Measurements from ENCODE around the gene ROM1. TPM values are rescaled to one million over a fixed set of nuclear protein-coding genes. Genes with fewer than 3 reads are reported as not detected.
A peak's percentile ranks its signal among the peaks of the same experiment; 100 is the strongest.

The ROM1 gene, protein sequence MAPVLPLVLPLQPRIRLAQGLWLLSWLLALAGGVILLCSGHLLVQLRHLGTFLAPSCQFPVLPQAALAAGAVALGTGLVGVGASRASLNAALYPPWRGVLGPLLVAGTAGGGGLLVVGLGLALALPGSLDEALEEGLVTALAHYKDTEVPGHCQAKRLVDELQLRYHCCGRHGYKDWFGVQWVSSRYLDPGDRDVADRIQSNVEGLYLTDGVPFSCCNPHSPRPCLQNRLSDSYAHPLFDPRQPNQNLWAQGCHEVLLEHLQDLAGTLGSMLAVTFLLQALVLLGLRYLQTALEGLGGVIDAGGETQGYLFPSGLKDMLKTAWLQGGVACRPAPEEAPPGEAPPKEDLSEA
- 2.5 TPM for polyA plus RNA-seq (2013, experiment 1 of 2)
- 2.3 TPM for polyA plus RNA-seq (2013, experiment 2 of 2)

- H4K8ac ChIP-seq (ENCODE audit: low read length): peak within 1 kb of the TSS; percentile 58
- peak within 1 kb of the TSS; percentile 15 for H2BK5ac ChIP-seq (ENCODE audit: low read depth, low read length, poor library complexity, severe bottlenecking)
- peak within 1 kb of the TSS; percentile 84 for H3K4me2 ChIP-seq (ENCODE audit: low read length, poor library complexity, severe bottlenecking)
- H3K79me1 ChIP-seq (replicated peaks; ENCODE audit: low read length, poor library complexity, severe bottlenecking): peaks cover 28% of the 10 kb centered on the region
- peak within 1 kb of the TSS; percentile 55 for H2AK5ac ChIP-seq (ENCODE audit: low read length, severe bottlenecking)
- peaks cover 59 to 67% of the 10 kb centered on the region in 2 experiments for H3K36me3 ChIP-seq (ENCODE audit: control insufficient read depth in 1 of 2, insufficient read depth in 2 of 2, low read depth in 1 of 2, low read length in 2 of 2)
- peak within 1 kb of the TSS; percentile 62 for H2BK15ac ChIP-seq (ENCODE audit: low read depth, poor library complexity, severe bottlenecking)
- H3K4ac ChIP-seq (ENCODE audit: low read depth in 1 of 2, low read length in 2 of 2): peak within 1 kb of the TSS; percentile 35 to 95
- H3K27me3 ChIP-seq (ENCODE audit: control insufficient read depth in 1 of 2, insufficient read depth in 1 of 2, low read length in 2 of 2): no peaks in the 10 kb centered on the region
- H3K14ac ChIP-seq (ENCODE audit: low read length in 2 of 2): peak within 1 kb of the TSS in 1 of 2 experiments; percentile 96
- peak within 1 kb of the TSS; percentile 60 for H3K27ac ChIP-seq (ENCODE audit: low read length, poor library complexity, severe bottlenecking)
- peak within 1 kb of the TSS; percentile 81 for H2BK120ac ChIP-seq (ENCODE audit: low read depth, low read length)
- peak within 1 kb of the TSS; percentile 42 for H2AFZ ChIP-seq (ENCODE audit: low read depth, low read length)
- no peaks in the 10 kb centered on the region for H3K9me3 ChIP-seq (ENCODE audit: control insufficient read depth, low read length)
- 4% methylated on average over 48 of the region's 91 CpGs for WGBS
- peak within 1 kb of the TSS; percentile 69 to 99 for H2BK12ac ChIP-seq (ENCODE audit: low read length in 2 of 2)
- peak within 1 kb of the TSS; percentile 86 to 95 for H3K18ac ChIP-seq (ENCODE audit: low read depth in 1 of 2, low read length in 2 of 2)
- H3K4me3 ChIP-seq (ENCODE audit: insufficient read depth in 1 of 2, low read depth in 1 of 2, low read length in 2 of 2): peak within 1 kb of the TSS; percentile 69 to 85
- H3K4me1 ChIP-seq (ENCODE audit: control insufficient read depth, insufficient read depth, low read depth, low read length): peaks cover 22% of the 10 kb centered on the region
- H4K91ac ChIP-seq (ENCODE audit: low read length): peak within 1 kb of the TSS; percentile 81
- H3K23ac ChIP-seq (ENCODE audit: low read length in 2 of 2): peak within 1 kb of the TSS in 1 of 2 experiments; percentile 98
- peak; percentile 81 for DNase-seq
- H3K9ac ChIP-seq (ENCODE audit: low read length): peak within 1 kb of the TSS; percentile 93
Measured at GRCh38 chr11:62612366-62613290, at the start of gene ROM1, which contains the start of gene EML3. Gene ROM1, plus strand, starts transcription at chr11:62613257. Its CDS starts 25 bp downstream, at chr11:62613282. Gene EML3, minus strand, starts transcription at chr11:62612775. Its CDS starts 318 bp downstream, at chr11:62612457.

GRCh38 chr11:62565100-62565802 lies 47.8 kb upstream of the ROM1 start:
- Histone ChIP-seq H2BK5ac (ENCODE audit: low read depth, low read length, poor library complexity, severe bottlenecking) (no peak overlapping the region), H3K27me3 (ENCODE audit: control insufficient read depth in 1 of 2, insufficient read depth in 1 of 2, low read length in 2 of 2) (no peaks in the 10 kb centered on the region), H3K18ac (ENCODE audit: low read depth in 1 of 2, low read length in 2 of 2) (no peak overlapping the region), H2AFZ (ENCODE audit: low read depth, low read length) (no peak overlapping the region), H2BK120ac (ENCODE audit: low read depth, low read length) (no peak overlapping the region), H3K4me1 (ENCODE audit: control insufficient read depth, insufficient read depth, low read depth, low read length) (peaks cover 4% of the 10 kb centered on the region), H2BK12ac (ENCODE audit: low read length in 2 of 2) (no peak overlapping the region), H2AK5ac (ENCODE audit: low read length, severe bottlenecking) (no peak overlapping the region), H3K36me3 (ENCODE audit: control insufficient read depth in 1 of 2, insufficient read depth in 2 of 2, low read depth in 1 of 2, low read length in 2 of 2) (peaks cover 56 to 78% of the 10 kb centered on the region in 2 experiments), H2BK15ac (ENCODE audit: low read depth, poor library complexity, severe bottlenecking) (no peak overlapping the region), H3K4ac (ENCODE audit: low read depth in 1 of 2, low read length in 2 of 2) (no peak overlapping the region), H4K91ac (ENCODE audit: low read length) (no peak overlapping the region), H3K27ac (ENCODE audit: low read length, poor library complexity, severe bottlenecking) (no peak overlapping the region), H3K9ac (ENCODE audit: low read length) (peak overlapping the region; percentile 16), H3K79me1 (replicated peaks; ENCODE audit: low read length, poor library complexity, severe bottlenecking) (peaks cover 1% of the 10 kb centered on the region), H4K8ac (ENCODE audit: low read length) (no peak overlapping the region), H3K14ac (ENCODE audit: low read length in 2 of 2) (no peak overlapping the region), H3K9me3 (ENCODE audit: control insufficient read depth, low read length) (no peaks in the 10 kb centered on the region), H3K4me2 (ENCODE audit: low read length, poor library complexity, severe bottlenecking) (no peak overlapping the region), H3K23ac (ENCODE audit: low read length in 2 of 2) (no peak overlapping the region), H3K4me3 (ENCODE audit: insufficient read depth in 1 of 2, low read depth in 1 of 2, low read length in 2 of 2) (no peak overlapping the region)
- 95% methylated on average over 5 of the region's 5 CpGs for WGBS
- DNase-seq: no peak

DNA sequence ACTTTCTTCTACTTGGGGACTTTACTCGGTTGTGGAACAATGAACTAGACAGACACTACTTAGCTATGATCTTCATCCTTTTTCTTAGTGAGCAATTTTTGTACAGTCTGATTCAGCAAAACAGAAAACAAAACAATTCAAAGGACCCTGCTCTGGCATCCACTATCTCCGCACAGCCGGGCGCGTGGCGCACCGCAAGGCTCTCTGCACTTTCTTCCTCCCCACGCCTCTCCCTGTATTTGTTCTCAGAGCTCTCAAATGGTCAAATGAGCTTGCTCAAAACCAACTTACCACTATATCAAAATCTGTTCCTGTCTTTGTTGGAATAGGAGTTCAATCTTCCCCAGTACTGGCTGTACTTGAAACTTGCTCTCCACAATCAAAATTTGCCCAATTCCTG lies 46.8 kb upstream of the ROM1 start:
- Histone ChIP-seq H3K9ac (ENCODE audit: low read length) (peak overlapping the region; percentile 16), H3K79me1 (replicated peaks; ENCODE audit: low read length, poor library complexity, severe bottlenecking) (peaks cover 1% of the 10 kb centered on the region), H2BK120ac (ENCODE audit: low read depth, low read length) (no peak overlapping the region), H3K18ac (ENCODE audit: low read depth in 1 of 2, low read length in 2 of 2) (no peak overlapping the region), H3K27me3 (ENCODE audit: control insufficient read depth in 1 of 2, insufficient read depth in 1 of 2, low read length in 2 of 2) (no peaks in the 10 kb centered on the region), H3K36me3 (ENCODE audit: control insufficient read depth in 1 of 2, insufficient read depth in 2 of 2, low read depth in 1 of 2, low read length in 2 of 2) (peaks cover 64 to 87% of the 10 kb centered on the region in 2 experiments), H3K23ac (ENCODE audit: low read length in 2 of 2) (no peak overlapping the region), H3K27ac (ENCODE audit: low read length, poor library complexity, severe bottlenecking) (no peak overlapping the region), H2AK5ac (ENCODE audit: low read length, severe bottlenecking) (no peak overlapping the region), H4K8ac (ENCODE audit: low read length) (no peak overlapping the region), H2BK12ac (ENCODE audit: low read length in 2 of 2) (no peak overlapping the region), H4K91ac (ENCODE audit: low read length) (no peak overlapping the region), H3K4me3 (ENCODE audit: insufficient read depth in 1 of 2, low read depth in 1 of 2, low read length in 2 of 2) (no peak overlapping the region), H3K4ac (ENCODE audit: low read depth in 1 of 2, low read length in 2 of 2) (no peak overlapping the region), H2AFZ (ENCODE audit: low read depth, low read length) (no peak overlapping the region), H3K4me1 (ENCODE audit: control insufficient read depth, insufficient read depth, low read depth, low read length) (peaks cover 4% of the 10 kb centered on the region), H2BK15ac (ENCODE audit: low read depth, poor library complexity, severe bottlenecking) (no peak overlapping the region), H3K9me3 (ENCODE audit: control insufficient read depth, low read length) (no peaks in the 10 kb centered on the region), H2BK5ac (ENCODE audit: low read depth, low read length, poor library complexity, severe bottlenecking) (no peak overlapping the region), H3K14ac (ENCODE audit: low read length in 2 of 2) (no peak overlapping the region), H3K4me2 (ENCODE audit: low read length, poor library complexity, severe bottlenecking) (no peak overlapping the region)
- WGBS: 95% methylated on average over 8 of the region's 8 CpGs
- DNase-seq: no peak

Data from mesenchymal stem cell (in vitro differentiated cells and primary cell).